NCI-H128 (cell line): ENCODE results near the gene CNOT1.
A peak's percentile ranks its signal among the peaks of the same experiment; 100 is the strongest.

Experiments
- DNase-seq: peaks from one replicate; lab custom pipeline; 2025; ENCODE audit not compliant: unreplicated experiment; lab: John Stamatoyannopoulos, UW

CNOT1 gene

DNA sequence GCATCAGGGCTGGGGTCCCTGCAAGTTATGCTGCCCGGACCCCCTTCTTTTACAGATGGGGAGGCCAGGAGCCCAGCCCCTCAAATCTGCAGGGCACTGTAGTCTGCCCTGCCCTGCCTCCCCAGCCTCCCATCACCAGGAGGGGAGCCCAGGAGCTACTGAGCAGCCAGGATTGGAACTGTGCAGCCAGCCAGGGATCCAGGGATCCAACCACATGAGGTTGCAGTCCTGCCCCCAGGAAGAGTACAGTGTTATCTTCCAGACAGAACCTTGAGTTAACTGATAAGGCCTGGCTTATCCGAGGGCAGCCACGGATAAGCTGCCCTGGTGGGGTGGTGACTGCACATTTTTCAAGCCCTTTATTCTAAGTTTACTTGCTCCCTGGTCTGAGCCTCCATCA lies 141.1 kb downstream of the CNOT1 start:
- DNase-seq = no peak

- DNase-seq = peak; percentile 46
Measured at GRCh38 chr16:58487566-58488351, 141.9 kb downstream of the CNOT1 start.

GRCh38 chr16:58485184-58485887 lies 144.3 kb downstream of the CNOT1 start:
- no peak for DNase-seq

GRCh38 chr16:58481931-58482330 lies 147.7 kb downstream of the CNOT1 start:
- DNase-seq = no peak

GRCh38 chr16:58481226-58481869 lies 148.3 kb downstream of the CNOT1 start:
- no peak for DNase-seq

DNA sequence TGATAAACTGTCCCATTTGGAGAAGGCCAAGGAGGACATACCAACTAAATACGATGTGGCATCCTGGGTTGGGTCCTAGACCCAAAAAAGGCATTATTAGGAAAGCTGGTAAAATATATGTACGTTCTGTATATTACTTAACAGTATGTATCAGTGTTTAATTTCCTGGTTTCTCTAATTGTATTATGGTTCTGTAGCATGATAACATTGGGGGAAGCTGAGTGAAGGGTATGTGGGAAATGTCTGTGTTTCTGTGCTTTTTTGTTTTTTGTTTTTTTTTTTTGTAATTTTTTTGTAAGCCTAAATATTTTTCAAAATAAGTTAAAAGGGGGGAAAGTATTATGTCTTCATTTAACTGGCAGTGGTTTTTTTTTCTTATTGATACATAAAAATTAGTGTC lies 151.2 kb downstream of the CNOT1 start:
- no peak for DNase-seq

GRCh38 chr16:58476791-58477190 lies 152.8 kb downstream of the CNOT1 start:
- no peak for DNase-seq

- no peak for DNase-seq
Measured at GRCh38 chr16:58475091-58475619, 154.5 kb downstream of the CNOT1 start.

DNA sequence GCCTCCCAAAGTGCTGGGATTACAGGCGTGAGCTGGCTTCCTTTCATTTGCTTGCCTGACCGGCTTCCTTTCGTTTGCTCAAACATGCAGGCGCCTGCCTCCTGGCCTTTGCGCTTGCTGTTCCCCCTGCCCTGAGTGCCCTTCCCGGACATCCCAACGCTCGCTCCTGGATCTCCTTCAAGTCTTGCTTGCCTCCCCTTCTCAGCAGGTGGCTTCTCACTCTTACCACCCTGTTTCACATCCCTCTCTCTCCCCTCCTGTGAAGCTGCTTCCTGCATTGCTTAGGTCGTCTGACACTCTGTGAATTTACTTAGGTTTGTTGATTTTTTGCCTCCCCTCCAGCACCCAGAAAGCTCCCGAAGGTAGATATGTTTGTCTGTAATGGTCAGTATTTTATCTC lies 155.3 kb downstream of the CNOT1 start:
- no peak for DNase-seq

- no peak for DNase-seq
Measured at GRCh38 chr16:58472827-58473226, 156.8 kb downstream of the CNOT1 start.

DNA sequence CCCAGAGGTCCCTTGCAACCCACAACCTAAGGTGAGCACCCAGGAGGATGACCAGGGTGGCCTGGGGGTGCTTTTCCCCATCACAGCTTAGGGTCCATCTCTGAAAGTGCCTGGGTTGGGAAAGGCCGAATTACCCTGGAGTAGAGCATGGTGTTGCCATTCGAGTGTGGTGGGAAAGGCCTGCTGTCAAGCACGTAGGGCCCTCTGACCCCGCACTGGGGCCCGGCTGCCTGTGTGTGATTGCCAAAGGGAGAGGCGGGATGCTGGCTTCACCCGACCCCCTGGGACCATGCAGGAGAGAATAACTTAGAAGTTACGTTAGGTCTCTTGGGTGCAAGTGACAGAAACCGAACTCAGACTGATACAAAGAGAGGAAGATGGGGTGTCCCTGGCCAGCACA lies 157.4 kb downstream of the CNOT1 start:
- no peak for DNase-seq

DNA sequence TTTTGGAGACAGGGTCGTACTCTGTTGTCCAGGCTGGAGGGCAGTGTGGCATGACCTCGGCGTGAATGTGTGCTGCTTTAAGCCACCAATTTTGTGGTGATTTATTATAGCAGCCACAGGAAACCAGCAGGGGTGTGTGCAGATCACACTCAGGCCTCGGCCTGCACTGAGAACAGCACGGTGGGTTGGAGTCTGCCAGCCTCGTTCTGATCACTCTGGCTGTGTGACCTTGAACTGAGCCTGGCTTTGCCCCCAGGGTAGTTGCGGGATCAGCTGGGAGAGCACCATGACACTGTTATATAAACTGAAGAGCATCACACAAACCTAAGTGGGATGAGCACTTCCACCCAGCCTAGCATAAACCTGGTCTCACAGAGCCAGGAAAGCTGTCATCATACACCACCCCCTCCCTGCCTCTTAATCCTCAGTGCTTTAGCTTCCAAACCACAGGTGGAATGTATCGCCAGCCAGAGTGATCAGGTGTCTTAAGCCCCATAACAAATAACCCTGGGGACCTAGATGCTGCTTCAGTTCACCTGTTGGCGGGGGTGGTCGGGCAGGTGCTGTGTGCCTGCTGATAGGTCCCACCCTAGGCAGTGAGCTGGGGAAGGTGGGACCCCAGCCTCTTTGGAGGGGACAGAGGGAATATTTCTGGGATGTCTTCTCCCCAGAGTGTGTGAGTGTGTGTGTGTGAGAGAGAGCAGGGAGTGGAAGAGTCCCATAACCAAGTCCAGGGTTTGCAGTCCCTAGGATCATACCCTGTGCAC lies 158.2 kb downstream of the CNOT1 start:
- DNase-seq = no peak
